ENCODE results near the gene ZNF341.
"Not testable (repeated sequence)": the region's sequence is repeated elsewhere in the genome, so short reads cannot be mapped to it uniquely, and the experiment has no call there.

The ZNF341 gene

DNA sequence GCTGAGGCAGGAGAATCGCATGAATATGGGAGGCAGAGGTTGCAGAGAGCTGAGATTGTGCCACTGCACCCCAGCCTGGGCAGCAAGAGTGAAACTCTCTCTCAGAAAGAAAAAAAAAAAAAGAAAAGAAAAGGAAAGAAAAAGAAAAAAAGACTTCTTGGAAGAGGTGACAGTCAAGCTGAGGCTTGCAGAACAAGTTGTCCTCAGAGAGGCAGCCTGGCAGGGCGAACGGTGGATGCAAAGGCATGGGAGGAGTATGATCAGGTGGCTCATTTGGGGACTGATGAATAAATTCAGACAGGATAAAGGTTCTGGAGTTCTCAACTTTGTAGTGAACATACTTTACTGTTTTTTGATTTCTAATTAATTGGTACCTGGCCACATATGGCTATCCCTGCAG is 12.4 kb downstream of the ZNF341 start:
- H3K4me3 ChIP-seq (ENCODE audit: low read length): no peak overlapping the region
- DNase-seq (ENCODE audit: low read depth): no peak
- no peak for TF ChIP-seq CTCF (conservative IDR thresholded peaks at IDR 0.05; ENCODE audit: low read depth, low read length)

GRCh38 chr20:33744773-33745385 is 13.1 kb downstream of the ZNF341 start:
- no peak for DNase-seq (ENCODE audit: low read depth)
- no peak for TF ChIP-seq CTCF (conservative IDR thresholded peaks at IDR 0.05; ENCODE audit: low read depth, low read length)
- H3K4me3 ChIP-seq (ENCODE audit: low read length): no peak overlapping the region

DNA sequence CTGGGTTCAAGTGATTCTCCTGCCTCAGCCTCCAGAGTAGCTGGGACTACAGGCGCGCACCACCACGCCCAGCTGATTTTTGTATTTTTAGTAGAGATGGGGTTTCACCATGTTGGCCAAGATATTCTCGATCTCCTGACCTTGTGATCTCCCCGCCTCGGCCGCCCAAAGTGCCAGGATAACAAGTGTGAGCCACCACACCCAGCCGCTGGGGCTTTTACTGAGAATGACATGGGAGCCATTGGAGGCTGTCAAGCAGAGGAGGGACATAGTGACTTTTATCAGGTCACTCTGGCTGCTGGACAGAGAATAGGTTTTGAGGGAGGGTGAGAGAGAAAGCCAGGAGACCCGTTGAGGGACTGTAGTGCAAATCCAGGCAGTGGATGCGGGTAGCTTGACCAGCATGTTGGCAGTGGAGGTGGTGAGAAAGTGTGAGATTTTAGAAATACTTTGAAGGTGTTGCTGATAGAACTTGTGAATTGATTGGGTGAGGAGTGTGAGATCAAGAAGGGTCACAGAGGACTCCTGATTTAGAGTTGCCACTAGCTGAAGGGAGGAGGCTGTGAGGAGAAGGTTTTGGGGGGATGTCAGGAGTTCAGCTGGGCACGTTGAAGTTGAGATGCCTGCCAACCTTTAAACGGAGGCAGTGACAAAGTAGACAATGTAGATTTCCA is 14.7 kb downstream of the ZNF341 start:
- no peak for TF ChIP-seq CTCF (conservative IDR thresholded peaks at IDR 0.05; ENCODE audit: low read depth, low read length)
- H3K4me3 ChIP-seq (ENCODE audit: low read length): no peak overlapping the region
- DNase-seq (ENCODE audit: low read depth): no peak

GRCh38 chr20:33751775-33752174 is 20.0 kb downstream of the ZNF341 start:
- H3K4me3 ChIP-seq (ENCODE audit: low read length): no peak overlapping the region
- DNase-seq (ENCODE audit: low read depth): no peak
- TF ChIP-seq CTCF (conservative IDR thresholded peaks at IDR 0.05; ENCODE audit: low read depth, low read length): no peak

GRCh38 chr20:33753143-33753542 is 21.3 kb downstream of the ZNF341 start:
- no peak for DNase-seq (ENCODE audit: low read depth)
- no peak overlapping the region for H3K4me3 ChIP-seq (ENCODE audit: low read length)
- TF ChIP-seq CTCF (conservative IDR thresholded peaks at IDR 0.05; ENCODE audit: low read depth, low read length): no peak

GRCh38 chr20:33753763-33754162 is 22.0 kb downstream of the ZNF341 start:
- H3K4me3 ChIP-seq (ENCODE audit: low read length): no peak overlapping the region
- no peak for DNase-seq (ENCODE audit: low read depth)
- TF ChIP-seq CTCF (conservative IDR thresholded peaks at IDR 0.05; ENCODE audit: low read depth, low read length): no peak

DNA sequence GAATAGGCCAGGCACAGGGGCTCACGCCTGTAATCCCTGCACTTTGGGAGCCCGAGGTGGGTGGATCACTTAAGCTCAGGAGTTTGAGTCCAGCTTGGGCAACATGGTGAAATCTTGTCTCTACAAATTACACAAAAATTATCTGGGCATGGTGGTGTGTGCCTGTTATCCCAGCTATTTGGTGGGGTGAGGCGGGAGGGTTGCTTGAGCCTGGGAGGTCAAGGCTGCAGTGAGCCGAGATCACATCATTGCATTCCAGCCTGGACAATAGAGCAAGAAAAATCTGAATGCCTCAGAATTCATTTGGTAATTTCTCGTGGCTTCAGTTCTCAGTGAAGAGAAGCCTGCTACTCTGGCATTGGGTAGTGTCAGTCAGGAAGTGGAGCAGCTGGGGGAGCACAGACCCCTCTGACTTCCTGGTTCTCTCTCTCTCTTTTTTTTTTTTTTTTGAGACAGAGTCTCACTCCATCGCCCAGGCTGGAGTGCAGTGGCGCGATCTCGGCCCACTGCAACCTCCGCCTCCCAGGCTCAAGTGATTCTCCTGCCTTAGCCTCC is 24.2 kb downstream of the ZNF341 start:
- H3K4me3 ChIP-seq (ENCODE audit: low read length); DNase-seq (ENCODE audit: low read depth): not testable (repeated sequence)
